K562 (cell line): Measurements from ENCODE around the gene WBP1. TPM values are rescaled to one million over a fixed set of nuclear protein-coding genes. Genes with fewer than 3 reads are reported as not detected.
A peak's percentile ranks its signal among the peaks of the same experiment; 100 is the strongest.

ENCODE experiments used
- CHD1 ChIP-seq: fragments of 200-600 bp; sonication (generic); IDR thresholded peaks from one replicate; pipeline ENCODE4 v1.6.1; 2012; ENCODE audit warnings: mild to moderate bottlenecking, moderate library complexity, low read length, inconsistent platforms
- E2F5 ChIP-seq: sonication (generic); formaldehyde crosslinking; IDR thresholded peaks from 2 replicates; pipeline ENCODE4 v1.8.0; 2022; ENCODE audit warnings: mild to moderate bottlenecking, missing genetic modification reagents
- E2F6 ChIP-seq, 2 experiments: IDR thresholded peaks; 2 replicates each; pipeline ENCODE4 v1.6.1; 2011; ENCODE audit warnings: borderline replicate concordance in 1 of 2, control low read depth in 1 of 2, low read depth in 1 of 2, low read length in 1 of 2, mild to moderate bottlenecking in 1 of 2, mixed read lengths in 1 of 2, moderate library complexity in 1 of 2; ENCODE audit not compliant: insufficient read depth in 1 of 2, insufficient read length in 1 of 2, poor library complexity in 1 of 2, severe bottlenecking in 1 of 2; ENCODE audit errors: extremely low read depth in 1 of 2
- KAT2B ChIP-seq: IDR thresholded peaks from one replicate; pipeline ENCODE4 v1.6.1; 2012; ENCODE audit warnings: low read depth, mild to moderate bottlenecking, control low read depth, inconsistent platforms, low read length, moderate library complexity
- POLR2G ChIP-seq: fragments of 200-400 bp; formaldehyde crosslinking; IDR thresholded peaks from 2 replicates; pipeline ENCODE4 v1.6.1; 2017; ENCODE audit warnings: low read depth, mild to moderate bottlenecking, antibody characterized with exemption, low read length, moderate library complexity
- RAD51 ChIP-seq: fragments of 450-650 bp; IDR thresholded peaks from 2 replicates; pipeline ENCODE4 v1.7.1; 2016; ENCODE audit warnings: low read depth, mild to moderate bottlenecking, borderline replicate concordance
- RREB1 ChIP-seq: fragments of 250-450 bp; sonication (Bioruptor Pico); IDR thresholded peaks from 2 replicates; pipeline ENCODE4 v1.4.0; 2020
- TARDBP ChIP-seq: fragments of 450-650 bp; IDR thresholded peaks from 2 replicates; pipeline ENCODE4 v1.6.1; 2016
- TFAP4 ChIP-seq: sonication (generic); formaldehyde crosslinking; IDR thresholded peaks from 2 replicates; pipeline ENCODE4 v1.8.0; 2022; ENCODE audit warnings: missing genetic modification reagents, mild to moderate bottlenecking, moderate library complexity, borderline replicate concordance
- THAP12 ChIP-seq: fragments of 250-450 bp; sonication (Bioruptor Pico); IDR thresholded peaks from 2 replicates; pipeline ENCODE4 v1.9.0; 2021; ENCODE audit warnings: mild to moderate bottlenecking, inconsistent platforms
- ZNF655 ChIP-seq: fragments of 250-450 bp; sonication (Bioruptor Pico); IDR thresholded peaks from 2 replicates; pipeline ENCODE4 v1.5.0; 2021
- polyA plus RNA-seq, 8 experiments: library from polyadenylated mRNA; depleted of rRNA in 4 of 8; stranded (reverse) in 5 of 8; unstranded in 3 of 8; fragments of >200 nt; fragmentation: Nextera tagmentation in 2 of 8; fragmentation: Illumina TruSeq in 1 of 8; extraction: Ambion mirVana in 2 of 8; extraction: Trizol in 1 of 8; gene quantifications; 2 replicates each; pipeline versions ENCODE4 v1.2.1 to v1.2.3, GENCODE V29; 2011 to 2014; ENCODE audit warnings: inconsistent platforms in 1 of 8, missing spikeins in 1 of 8
- total RNA-seq, 7 experiments: library from RNA; depleted of rRNA in 6 of 7; stranded (reverse); fragments of >200 nt in 6 of 7; fragmentation: Illumina TruSeq in 2 of 7; extraction: Trizol in 2 of 7; gene quantifications; 2 replicates each; pipeline versions ENCODE4 v1.2.1 to v1.2.3, GENCODE V29; 2011 to 2021; ENCODE audit warnings: low replicate concordance in 1 of 7

Gene WBP1
- total and polyA plus RNA-seq, 9 of the 15 experiments (the other 6 are each of a cell fraction or from before 2014, with no cell fraction given), result 1.9 to 27.7 (median 14.2) TPM

- TF ChIP-seq RREB1, result no peak
- TF ChIP-seq THAP12, result peak; percentile 33; the same call in 1 of the 2 replicates
- TF ChIP-seq TFAP4 (CRISPR knock-in tag), result peak; percentile 54; the same call in 1 of the 2 replicates
- TF ChIP-seq E2F6 (IDR thresholded peaks at IDR 0.05; ENCODE audit: borderline replicate concordance in 1 of 2, extremely low read depth in 1 of 2, insufficient read depth in 1 of 2, insufficient read length in 1 of 2, low read depth in 1 of 2, low read length in 1 of 2, poor library complexity in 1 of 2, severe bottlenecking in 1 of 2), result peak; percentile 56 to 84
- TF ChIP-seq CHD1, result peak; percentile 79
- TF ChIP-seq ZNF655, result no peak
- TF ChIP-seq KAT2B, result no peak
- TF ChIP-seq POLR2G, result peak; percentile 80
- TF ChIP-seq RAD51, result no peak
- TF ChIP-seq TARDBP, result 0 out of 2 replicates have a peak, but pooled peaks have one; percentile 16
- TF ChIP-seq E2F5 (CRISPR knock-in tag), result 0 out of 2 replicates have a peak, but pooled peaks have one; percentile 12
Measured at GRCh38 chr2:74481961-74482800, 23.9 kb downstream of the WBP1 start (continued).
